Caco-2 (cell line): Measurements from ENCODE around the gene CCDC61. TPM values are rescaled to one million over a fixed set of nuclear protein-coding genes. Genes with fewer than 3 reads are reported as not detected.

ENCODE experiments used
- BruUV-seq: library from RNA; stranded (reverse); fragments of 400-500 nt; replicated peaks from 2 replicates; lab custom pipeline; 2021; lab: Mats Ljungman, UMichigan
- CTCF ChIA-PET: fragments of 300-600 bp; sonication (Branson Sonifier 250); formaldehyde crosslinking; loops from one replicate; lab custom pipeline; 2022; ENCODE audit warnings: antibody characterized with exemption; lab: Charles Lee
- POLR2A ChIA-PET: fragments of 300-600 bp; sonication (Branson Sonifier 250); formaldehyde crosslinking; loops from one replicate; lab custom pipeline; 2022; ENCODE audit warnings: antibody characterized with exemption; lab: Charles Lee
- DNase-seq, 2 experiments: peaks; one replicate each; pipeline versions ENCODE4 v3.0.0 to v3.0.0-alpha.2; 2020 to 2022
- H3K27me3 ChIP-seq: replicated peaks from 2 replicates; pipeline ENCODE4 v1.6.0; 2011; ENCODE audit warnings: low read length; ENCODE audit not compliant: control insufficient read depth, insufficient read depth
- H3K36me3 ChIP-seq: 2 replicates; pipeline ENCODE4 v1.5.1; 2011; ENCODE audit warnings: low read length; ENCODE audit not compliant: control insufficient read depth, insufficient read depth
- H3K4me1 ChIP-seq: fragments of 250-450 bp; sonication (Bioruptor Pico); 2 replicates; pipeline ENCODE4 v1.5.1; 2020; ENCODE audit warnings: mild to moderate bottlenecking
- H3K4me3 ChIP-seq: 2 replicates; pipeline ENCODE4 v1.5.1; 2011; ENCODE audit warnings: low read depth, mild to moderate bottlenecking, control low read depth, low read length
- H3K9me3 ChIP-seq: fragments of 250-450 bp; sonication (Bioruptor Pico); 2 replicates; pipeline ENCODE4 v1.5.1; 2020; ENCODE audit warnings: mild to moderate bottlenecking, moderate library complexity
- H3K27ac Mint-ChIP-seq: one replicate; pipeline ENCODE4 v1.8.0; 2022; ENCODE audit warnings: mixed read lengths; ENCODE audit not compliant: unreplicated experiment
- H3K27me3 Mint-ChIP-seq: one replicate; pipeline ENCODE4 v1.8.0; 2022; ENCODE audit warnings: mixed read lengths; ENCODE audit not compliant: insufficient read depth, unreplicated experiment
- H3K36me3 Mint-ChIP-seq: one replicate; pipeline ENCODE4 v1.8.0; 2022; ENCODE audit warnings: mild to moderate bottlenecking, mixed read lengths; ENCODE audit not compliant: insufficient read depth, unreplicated experiment
- H3K4me1 Mint-ChIP-seq: one replicate; pipeline ENCODE4 v1.8.0; 2022; ENCODE audit warnings: low read depth, mixed read lengths; ENCODE audit not compliant: unreplicated experiment
- H3K4me3 Mint-ChIP-seq: one replicate; pipeline ENCODE4 v1.8.0; 2022; ENCODE audit warnings: mild to moderate bottlenecking, moderate library complexity, mixed read lengths; ENCODE audit not compliant: unreplicated experiment
- H3K9me3 Mint-ChIP-seq: one replicate; pipeline ENCODE4 v1.8.0; 2022; ENCODE audit warnings: mixed read lengths; ENCODE audit not compliant: unreplicated experiment
- intact Hi-C: fragments of 100-400 bp; cut with micrococcal nuclease; formaldehyde crosslinking; loops from one replicate; pipeline ENCODE4 v1.10.0; 2022; ENCODE audit not compliant: unreplicated experiment
- total RNA-seq: library from RNA; stranded (reverse); gene quantifications from 2 replicates; pipeline ENCODE4 v1.2.3, GENCODE V29; 2022
- TF ChIP-seq, protein P1 (sequence below), 2 experiments: fragments of 200-600 bp in 1 of 2; IDR thresholded peaks; 1 replicate in 1 of 2; 2 replicates in 1 of 2; pipeline versions ENCODE4 v1.5.1 to v1.8.0; 2011 to 2022; ENCODE audit warnings: antibody characterized with exemption in 1 of 2, control low read depth in 1 of 2, inconsistent platforms in 1 of 2, low read depth in 1 of 2, low read length in 1 of 2, mild to moderate bottlenecking in 1 of 2, moderate library complexity in 1 of 2; ENCODE audit not compliant: insufficient read depth in 1 of 2, severe bottlenecking in 1 of 2, unreplicated experiment in 1 of 2

CCDC61 gene
- total RNA-seq, 1 experiment from 2014 or later, result 21.1 TPM

DNA sequence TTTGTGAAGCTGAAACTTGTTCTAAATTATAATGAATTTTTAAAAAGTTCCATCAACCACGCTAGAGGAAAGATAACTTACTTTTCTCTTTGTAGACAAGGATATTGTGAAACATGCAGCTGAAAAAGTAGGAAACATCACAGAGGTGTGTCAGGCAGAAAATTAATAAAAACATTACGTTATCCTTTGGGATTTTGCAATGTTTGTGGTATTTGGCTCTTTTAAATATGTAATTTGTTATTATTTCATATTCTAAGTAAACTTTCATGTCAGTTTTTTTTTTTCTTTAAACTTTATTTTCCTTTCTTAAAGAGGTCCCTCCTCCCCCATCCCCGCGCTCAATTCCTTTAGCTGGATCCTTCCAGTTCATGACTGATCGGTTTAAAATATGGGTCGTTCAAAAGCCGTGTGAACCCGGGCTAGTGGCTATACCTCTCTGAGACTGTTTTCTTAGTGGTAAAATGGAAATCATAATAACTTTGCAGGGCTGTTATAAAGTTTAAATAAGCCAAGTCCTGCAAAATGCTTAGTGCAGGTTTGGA is 740 bp upstream of the CCDC61 start:
- no peaks in the 10 kb centered on the region for H3K9me3 Mint-ChIP-seq
- no peak overlapping the region for H3K4me3 Mint-ChIP-seq
- H3K36me3 Mint-ChIP-seq, result no peaks in the 10 kb centered on the region

DNA sequence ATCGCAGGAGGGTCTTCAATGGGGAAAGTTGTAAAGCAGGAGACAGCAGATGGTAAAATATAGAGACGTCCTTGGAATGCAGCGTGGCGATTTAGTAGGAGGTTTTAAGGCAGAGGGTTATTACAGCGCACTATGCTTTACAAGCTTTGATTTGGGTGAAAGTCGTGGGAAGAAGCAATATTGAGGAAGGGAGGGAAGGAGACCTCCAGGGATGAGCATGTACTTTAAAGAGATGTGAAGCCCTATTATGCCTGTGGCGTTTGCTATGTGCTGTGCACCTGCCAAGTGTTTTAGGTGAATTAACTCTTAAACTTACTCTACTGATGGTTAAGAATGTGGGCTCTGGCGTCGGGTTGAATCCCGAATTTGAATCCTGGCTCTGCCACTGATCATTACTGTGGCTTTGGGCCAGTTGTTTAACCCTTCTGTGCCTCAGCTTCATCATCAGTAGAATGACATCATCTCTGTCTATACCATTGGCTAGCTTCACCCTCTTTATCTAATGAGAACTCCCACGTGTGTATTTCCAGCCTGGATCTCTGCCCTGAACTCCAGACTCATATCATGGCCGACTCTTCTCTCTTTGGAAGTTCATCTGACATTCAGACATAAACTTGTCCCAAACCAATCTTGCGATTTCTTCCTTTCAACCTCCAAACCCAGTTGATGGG is 583 bp downstream of the CCDC61 start:
- Histone ChIP-seq H3K4me1 (no peaks in the 10 kb centered on the region), H3K27me3 (no peaks in the 10 kb centered on the region), H3K9me3 (no peaks in the 10 kb centered on the region), H3K4me3 (peak overlapping the region; percentile 49), H3K36me3 (no peaks in the 10 kb centered on the region)
- Mint-ChIP-seq H3K36me3 (no peaks in the 10 kb centered on the region), H3K27ac (no peak overlapping the region), H3K4me3 (no peak overlapping the region), H3K27me3 (no peaks in the 10 kb centered on the region), H3K4me1 (peaks cover 5% of the 10 kb centered on the region), H3K9me3 (no peaks in the 10 kb centered on the region)
- ChIA-PET CTCF (interaction anchor here (0.5 to 1.6 kb wide), 17 partner anchors 14 to 618 kb away, joined by 3 to 6 read pairs (median 4); partner anchors contain the start of genes EML2, NOVA2 and SYMPK), POLR2A (interaction anchor here (0.6 to 1.0 kb wide), 5 partner anchors 12 to 214 kb away, joined by 3 to 10 read pairs (median 3); partner anchors contain the start of genes DMPK and MYPOP)
- TSS peak; percentile 78 for BruUV-seq
- DNase-seq, result no peak
- TF ChIP-seq, protein P1, sequence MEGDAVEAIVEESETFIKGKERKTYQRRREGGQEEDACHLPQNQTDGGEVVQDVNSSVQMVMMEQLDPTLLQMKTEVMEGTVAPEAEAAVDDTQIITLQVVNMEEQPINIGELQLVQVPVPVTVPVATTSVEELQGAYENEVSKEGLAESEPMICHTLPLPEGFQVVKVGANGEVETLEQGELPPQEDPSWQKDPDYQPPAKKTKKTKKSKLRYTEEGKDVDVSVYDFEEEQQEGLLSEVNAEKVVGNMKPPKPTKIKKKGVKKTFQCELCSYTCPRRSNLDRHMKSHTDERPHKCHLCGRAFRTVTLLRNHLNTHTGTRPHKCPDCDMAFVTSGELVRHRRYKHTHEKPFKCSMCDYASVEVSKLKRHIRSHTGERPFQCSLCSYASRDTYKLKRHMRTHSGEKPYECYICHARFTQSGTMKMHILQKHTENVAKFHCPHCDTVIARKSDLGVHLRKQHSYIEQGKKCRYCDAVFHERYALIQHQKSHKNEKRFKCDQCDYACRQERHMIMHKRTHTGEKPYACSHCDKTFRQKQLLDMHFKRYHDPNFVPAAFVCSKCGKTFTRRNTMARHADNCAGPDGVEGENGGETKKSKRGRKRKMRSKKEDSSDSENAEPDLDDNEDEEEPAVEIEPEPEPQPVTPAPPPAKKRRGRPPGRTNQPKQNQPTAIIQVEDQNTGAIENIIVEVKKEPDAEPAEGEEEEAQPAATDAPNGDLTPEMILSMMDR (IDR thresholded peaks at IDR 0.05; ENCODE audit: insufficient read depth in 1 of 2, low read depth in 1 of 2, low read length in 1 of 2, severe bottlenecking in 1 of 2, unreplicated experiment in 1 of 2), result no peak
- intact Hi-C loops, result loop anchor here (1.0 to 5.0 kb wide), 2 partner anchors 69 to 133 kb away; partner anchors contain the start of gene SYMPK

More for the DNA sequence above, 740 bp upstream of the CCDC61 start:
- CTCF ChIA-PET, result interaction anchor here (0.9 to 1.6 kb wide), 10 partner anchors 20 to 286 kb away, joined by 3 to 6 read pairs (median 4); partner anchors contain the start of genes NOVA2 and SYMPK
- no peak overlapping the region for H3K27ac Mint-ChIP-seq
- Histone ChIP-seq H3K4me1 (no peaks in the 10 kb centered on the region), H3K36me3 (no peaks in the 10 kb centered on the region), H3K27me3 (no peaks in the 10 kb centered on the region), H3K9me3 (no peaks in the 10 kb centered on the region), H3K4me3 (peak overlapping the region; percentile 46)
- H3K4me1 Mint-ChIP-seq, result peaks cover 5% of the 10 kb centered on the region
- intact Hi-C loops, result no loop called here
- POLR2A ChIA-PET, result interaction anchor here (0.5 to 1.0 kb wide), 9 partner anchors 11 to 410 kb away, joined by 3 to 10 read pairs (median 3); partner anchors contain the start of gene MYPOP
- H3K27me3 Mint-ChIP-seq, result peaks cover 7% of the 10 kb centered on the region
- no peak for DNase-seq
- TF ChIP-seq, protein P1 (IDR thresholded peaks at IDR 0.05; ENCODE audit: insufficient read depth in 1 of 2, low read depth in 1 of 2, low read length in 1 of 2, severe bottlenecking in 1 of 2, unreplicated experiment in 1 of 2), result no peak
- no TSS peak for BruUV-seq

DNA sequence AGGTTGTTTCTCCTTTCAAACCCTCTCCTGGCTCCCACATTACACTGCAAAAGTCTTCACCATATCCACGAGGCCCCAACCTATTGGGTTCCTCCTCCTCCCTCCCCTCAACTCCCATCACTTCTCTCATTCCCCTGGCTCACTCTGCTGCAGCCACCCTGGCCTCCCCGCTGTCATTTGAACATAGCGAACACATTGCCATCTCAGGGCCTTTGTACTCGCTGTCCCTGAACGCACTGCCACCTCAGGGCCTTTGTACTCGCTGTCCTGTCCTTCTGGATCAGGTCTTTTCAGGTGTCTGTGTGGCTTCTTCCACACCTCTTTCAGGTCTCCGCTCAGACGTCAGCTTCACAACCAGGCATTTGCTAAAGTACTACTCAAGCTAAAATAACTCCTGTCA is 1.7 kb downstream of the CCDC61 start:
- Mint-ChIP-seq H3K27ac (no peak overlapping the region), H3K27me3 (no peaks in the 10 kb centered on the region), H3K4me1 (peaks cover 5% of the 10 kb centered on the region), H3K9me3 (no peaks in the 10 kb centered on the region), H3K36me3 (no peaks in the 10 kb centered on the region), H3K4me3 (no peak overlapping the region)
- no peaks in the 10 kb centered on the region for H3K4me1 ChIP-seq
- BruUV-seq, result no TSS peak
- no peaks in the 10 kb centered on the region for H3K36me3 ChIP-seq
- ChIA-PET POLR2A (no interaction called here), CTCF (no interaction called here)
- no peak for DNase-seq
- no peak overlapping the region for H3K4me3 ChIP-seq
- TF ChIP-seq, protein P1 (IDR thresholded peaks at IDR 0.05; ENCODE audit: insufficient read depth in 1 of 2, low read depth in 1 of 2, low read length in 1 of 2, severe bottlenecking in 1 of 2, unreplicated experiment in 1 of 2), result no peak
- intact Hi-C loops, result loop anchor here (5.0 kb wide), 1 partner anchor 70 kb away; no protein-coding TSS in a partner anchor
- no peaks in the 10 kb centered on the region for H3K9me3 ChIP-seq
- no peaks in the 10 kb centered on the region for H3K27me3 ChIP-seq
